H9 (cell line): Measurements from ENCODE around the gene KRTAP5-11. TPM values are rescaled to one million over a fixed set of nuclear protein-coding genes. Genes with fewer than 3 reads are reported as not detected.

ENCODE experiments used
- DNase-seq: peaks from one replicate; pipeline ENCODE4 v3.0.0-alpha.2; 2017
- H2AFZ ChIP-seq: one replicate; pipeline ENCODE4 v1.6.1; 2013; ENCODE audit warnings: mild to moderate bottlenecking, low read length, control low read depth, moderate library complexity
- H2AK5ac ChIP-seq: 2 replicates; pipeline ENCODE4 v1.6.1; 2013; ENCODE audit warnings: low read length, control low read depth, mixed read lengths; ENCODE audit not compliant: insufficient read length
- H2BK120ac ChIP-seq: one replicate; pipeline ENCODE4 v1.6.1; 2013; ENCODE audit warnings: low read depth, mild to moderate bottlenecking, low read length, control low read depth, inconsistent platforms; ENCODE audit not compliant: poor library complexity, severe bottlenecking
- H2BK12ac ChIP-seq: 2 replicates; pipeline ENCODE4 v1.6.1; 2013; ENCODE audit warnings: low read length, control low read depth, mixed read lengths, low read depth; ENCODE audit not compliant: insufficient read length
- H2BK15ac ChIP-seq: 2 replicates; pipeline ENCODE4 v1.6.1; 2013; ENCODE audit warnings: low read depth, low read length, control low read depth
- H2BK20ac ChIP-seq: one replicate; pipeline ENCODE4 v1.6.1; 2013; ENCODE audit warnings: low read depth, mild to moderate bottlenecking, low read length, control low read depth, inconsistent platforms; ENCODE audit not compliant: poor library complexity, severe bottlenecking
- H2BK5ac ChIP-seq: 2 replicates; pipeline ENCODE4 v1.6.1; 2013; ENCODE audit warnings: low read length, control low read depth, mixed read lengths; ENCODE audit not compliant: insufficient read length
- H3K14ac ChIP-seq: 2 replicates; pipeline ENCODE4 v1.6.1; 2013; ENCODE audit warnings: low read length, control low read depth; ENCODE audit not compliant: insufficient read depth
- H3K18ac ChIP-seq: 2 replicates; pipeline ENCODE4 v1.6.1; 2013; ENCODE audit warnings: low read depth, mild to moderate bottlenecking, mixed read lengths, low read length, control low read depth; ENCODE audit not compliant: insufficient read length
- H3K23ac ChIP-seq: 2 replicates; pipeline ENCODE4 v1.6.1; 2013; ENCODE audit warnings: low read length, control low read depth, mixed read lengths, low read depth; ENCODE audit not compliant: insufficient read length
- H3K23me2 ChIP-seq: 2 replicates; pipeline ENCODE4 v1.6.1; 2013; ENCODE audit warnings: low read depth, mild to moderate bottlenecking, mixed read lengths, low read length, control low read depth; ENCODE audit not compliant: insufficient read length, poor library complexity, severe bottlenecking
- H3K27ac ChIP-seq: 2 replicates; pipeline ENCODE4 v1.5.1; 2013; ENCODE audit warnings: low read length, control low read depth, mixed read lengths, low read depth; ENCODE audit not compliant: insufficient read length
- H3K27me3 ChIP-seq: 2 replicates; pipeline ENCODE4 v1.6.1; 2013; ENCODE audit warnings: low read length, control low read depth, inconsistent platforms; ENCODE audit not compliant: insufficient read depth
- H3K4ac ChIP-seq: 2 replicates; pipeline ENCODE4 v1.6.1; 2013; ENCODE audit warnings: low read depth, mild to moderate bottlenecking, control low read depth, inconsistent platforms, low read length, moderate library complexity
- H3K4me1 ChIP-seq: 2 replicates; pipeline ENCODE4 v1.6.1; 2013; ENCODE audit warnings: low read length, control low read depth, inconsistent platforms; ENCODE audit not compliant: insufficient read depth
- H3K4me2 ChIP-seq: 2 replicates; pipeline ENCODE4 v1.6.1; 2013; ENCODE audit warnings: low read length, control low read depth, mixed read lengths; ENCODE audit not compliant: insufficient read length, insufficient read depth
- H3K56ac ChIP-seq: 2 replicates; pipeline ENCODE4 v1.6.1; 2013; ENCODE audit warnings: low read depth, mild to moderate bottlenecking, mixed read lengths, low read length, control low read depth; ENCODE audit not compliant: insufficient read length
- H3K79me1 ChIP-seq: 2 replicates; pipeline ENCODE4 v1.6.1; 2013; ENCODE audit warnings: low read depth, mild to moderate bottlenecking, moderate library complexity, low read length, control low read depth, inconsistent platforms; ENCODE audit not compliant: insufficient read depth, poor library complexity, severe bottlenecking
- H3K79me2 ChIP-seq: 2 replicates; pipeline ENCODE4 v1.6.1; 2013; ENCODE audit warnings: low read length, control low read depth, inconsistent platforms; ENCODE audit not compliant: insufficient read depth
- H3K9ac ChIP-seq: 2 replicates; pipeline ENCODE4 v1.6.1; 2013; ENCODE audit warnings: low read length, control low read depth, mixed read lengths; ENCODE audit not compliant: insufficient read length; ENCODE audit errors: extremely low read depth
- H3K9me3 ChIP-seq: one replicate; pipeline ENCODE4 v1.6.1; 2013; ENCODE audit warnings: low read depth, low read length, inconsistent platforms; ENCODE audit not compliant: control insufficient read depth
- H3T11ph ChIP-seq: one replicate; pipeline ENCODE4 v1.6.1; 2013; ENCODE audit warnings: mild to moderate bottlenecking, low read length, control low read depth, inconsistent platforms
- H4K20me1 ChIP-seq: one replicate; pipeline ENCODE4 v1.6.1; 2013; ENCODE audit not compliant: control insufficient read depth, insufficient read length, insufficient read depth
- H4K5ac ChIP-seq: 2 replicates; pipeline ENCODE4 v1.6.1; 2013; ENCODE audit warnings: low read depth, mild to moderate bottlenecking, mixed read lengths, low read length, control low read depth; ENCODE audit not compliant: insufficient read length
- H4K8ac ChIP-seq: replicated peaks from 2 replicates; pipeline ENCODE4 v1.6.1; 2013; ENCODE audit warnings: low read length, control low read depth, mixed read lengths, low read depth; ENCODE audit not compliant: insufficient read length
- H4K91ac ChIP-seq: 2 replicates; pipeline ENCODE4 v1.6.1; 2013; ENCODE audit warnings: low read depth, mild to moderate bottlenecking, moderate library complexity, mixed read lengths, low read length, control low read depth; ENCODE audit not compliant: insufficient read length
- H3K27ac Mint-ChIP-seq, 3 experiments: 2 replicates in 2 of 3; 3 replicates in 1 of 3; pipeline ENCODE4 v1.8.0; 2020 to 2021; ENCODE audit warnings: mixed read lengths in 3 of 3, mild to moderate bottlenecking in 1 of 3, moderate library complexity in 1 of 3
- H3K27me3 Mint-ChIP-seq: 2 replicates; pipeline ENCODE4 v1.8.0; 2021; ENCODE audit warnings: low read depth, mild to moderate bottlenecking, moderate library complexity, mixed read lengths
- H3K36me3 Mint-ChIP-seq, 3 experiments: 2 replicates in 2 of 3; 3 replicates in 1 of 3; pipeline ENCODE4 v1.8.0; 2020 to 2021; ENCODE audit warnings: low read depth in 3 of 3, mixed read lengths in 3 of 3; ENCODE audit not compliant: insufficient read depth in 1 of 3
- H3K4me1 Mint-ChIP-seq, 2 experiments: 2 replicates each; pipeline ENCODE4 v1.8.0; 2020; ENCODE audit warnings: mixed read lengths in 2 of 2
- H3K4me3 Mint-ChIP-seq, 2 experiments: 2 replicates in 1 of 2; 3 replicates in 1 of 2; pipeline ENCODE4 v1.8.0; 2020 to 2021; ENCODE audit warnings: mild to moderate bottlenecking in 2 of 2, mixed read lengths in 2 of 2, moderate library complexity in 1 of 2
- H3K9me3 Mint-ChIP-seq, 2 experiments: 2 replicates in 1 of 2; 3 replicates in 1 of 2; pipeline ENCODE4 v1.8.0; 2020; ENCODE audit warnings: mild to moderate bottlenecking in 2 of 2, mixed read lengths in 2 of 2, moderate library complexity in 1 of 2
- CTCF ChIP-seq: fragments of 200-600 bp; sonication (generic); conservative IDR thresholded peaks from 3 replicates; pipeline ENCODE4 v1.8.0; 2021; ENCODE audit warnings: antibody characterized with exemption, mild to moderate bottlenecking
- WGBS: extraction: QIAGEN DNeasy Blood & Tissue Kit; methylation state at CpG from one replicate; pipeline ENCODE4 v1.1.7; 2013; ENCODE audit warnings: missing lambda C conversion rate, low lambda C conversion rate, mixed read lengths; ENCODE audit not compliant: insufficient read length; ENCODE audit errors: extremely low coverage; 5-methylcytosine and 5-hydroxymethylcytosine counted together
- total RNA-seq: library from RNA; stranded (reverse); gene quantifications from 2 replicates; pipeline ENCODE4 v1.2.1, GENCODE V29; 2021

KRTAP5-11 gene
- total RNA-seq, 1 experiment from 2014 or later: not detected

GRCh38 chr11:71563406-71563805, 19.3 kb downstream of the KRTAP5-11 start:
- no peak overlapping the region for H4K8ac ChIP-seq
- Mint-ChIP-seq H3K27ac (no peak overlapping the region), H3K4me1 (peaks cover 24 to 29% of the 10 kb centered on the region in 2 experiments), H3K36me3 (no peaks in the 10 kb centered on the region), H3K4me3 (no peak overlapping the region), H3K9me3 (peaks cover 10 to 12% of the 10 kb centered on the region in 2 experiments), H3K27me3 (peaks cover 31% of the 10 kb centered on the region)
- no peaks in the 10 kb centered on the region for H3K9me3 ChIP-seq
- peak; percentile 66 for TF ChIP-seq CTCF
- peak; percentile 59 for DNase-seq
- WGBS: no CpG with 5 or more reads among the region's 8 CpGs
- no peaks in the 10 kb centered on the region for H3K79me2 ChIP-seq
- no peak overlapping the region for H2AK5ac ChIP-seq
- no peak overlapping the region for H2BK120ac ChIP-seq
- no peak overlapping the region for H3K56ac ChIP-seq
- H3K4me2 ChIP-seq: no peak overlapping the region
- no peaks in the 10 kb centered on the region; the same call in 1 of the 2 replicates for H3K4me1 ChIP-seq
- no peak overlapping the region for H2BK15ac ChIP-seq
- H2BK20ac ChIP-seq: no peak overlapping the region
- no peak overlapping the region for H3K18ac ChIP-seq
- H3K9ac ChIP-seq: no peak overlapping the region
- H3K14ac ChIP-seq: no peak overlapping the region
- H3K23me2 ChIP-seq: no peaks in the 10 kb centered on the region
- no peak overlapping the region for H4K5ac ChIP-seq
- no peaks in the 10 kb centered on the region for H3K27me3 ChIP-seq
- no peak overlapping the region for H3K27ac ChIP-seq
- H2AFZ ChIP-seq: no peak overlapping the region
- no peak overlapping the region for H3K4ac ChIP-seq
- H3K23ac ChIP-seq: no peak overlapping the region
- H2BK12ac ChIP-seq: no peak overlapping the region
- H4K91ac ChIP-seq: no peak overlapping the region
- H4K20me1 ChIP-seq: no peaks in the 10 kb centered on the region
- no peaks in the 10 kb centered on the region for H3K79me1 ChIP-seq
- no peak overlapping the region for H3T11ph ChIP-seq
- no peak overlapping the region for H2BK5ac ChIP-seq
